ENCODE measurements around the gene DDX55. TPM values are rescaled to one million over a fixed set of nuclear protein-coding genes. Genes with fewer than 3 reads are reported as not detected.

The DDX55 gene
- total and polyA plus RNA-seq, 2 of the 4 experiments (the other 2 are of a cell fraction): 13.3 to 18.7 TPM

GRCh38 chr12:123621101-123621500 is 19.2 kb downstream of the DDX55 start:
- no peaks in the 10 kb centered on the region for H4K20me1 ChIP-seq (ENCODE audit: insufficient read depth, low read length)
- H2AFZ ChIP-seq (replicated peaks; ENCODE audit: low read length, poor library complexity): no peak overlapping the region
- intact Hi-C loops (cut with micrococcal nuclease): no loop called here
- no peak overlapping the region for H3K9ac ChIP-seq (ENCODE audit: low read depth, low read length)
- H3K9me1 ChIP-seq (ENCODE audit: insufficient read depth, low read length): no peaks in the 10 kb centered on the region
- H3K27ac ChIP-seq (ENCODE audit: insufficient read depth, low read length): no peak overlapping the region
- H2AK9ac ChIP-seq (replicated peaks; ENCODE audit: low read depth, low read length, poor library complexity): no peak overlapping the region
- no peaks in the 10 kb centered on the region for H3K27me3 ChIP-seq (ENCODE audit: control insufficient read depth, insufficient read depth, low read length)
- peaks cover 6 to 8% of the 10 kb centered on the region in 2 experiments; a peak in 2 of 4 replicates for H3K79me1 ChIP-seq (ENCODE audit: low read depth in 1 of 2, low read length in 2 of 2)
- no peak for DNase-seq
- no peak overlapping the region; the same call in 1 of the 2 replicates for H3K23ac ChIP-seq (ENCODE audit: low read depth, low read length)
- no peak overlapping the region for H4K91ac ChIP-seq (ENCODE audit: insufficient read depth, low read depth, low read length)
- H3K4me2 ChIP-seq (ENCODE audit: low read depth, low read length): no peak overlapping the region
- no peak overlapping the region for H3K4ac ChIP-seq (ENCODE audit: low read depth, low read length)
- in situ Hi-C loops (cut with MboI; ENCODE audit: low sequenced_read_pairs): loop anchor here (25.0 kb wide), 1 partner anchor 309 kb away; no protein-coding TSS in a partner anchor
- H2BK5ac ChIP-seq (ENCODE audit: low read depth, low read length, poor library complexity, severe bottlenecking): no peak overlapping the region
- dilution Hi-C loops (cut with HindIII; ENCODE audit: low sequenced_read_pairs, unreplicated experiment): no loop called here
- no peak overlapping the region for H4K8ac ChIP-seq (ENCODE audit: low read depth in 2 of 2, low read length in 2 of 2)
- TF ChIP-seq RCOR1 (IDR thresholded peaks at IDR 0.05; ENCODE audit: insufficient replicate concordance, low read length) (no peak), NFE2L2 (IDR thresholded peaks at IDR 0.05; ENCODE audit: low read depth, low read length) (no peak), MAZ (IDR thresholded peaks at IDR 0.05; ENCODE audit: borderline replicate concordance, low read depth, low read length) (no peak), CEBPB (IDR thresholded peaks at IDR 0.05; ENCODE audit: low read depth, low read length) (no peak), MXI1 (IDR thresholded peaks at IDR 0.05; ENCODE audit: borderline replicate concordance, low read depth, low read length) (no peak), MAFK (IDR thresholded peaks at IDR 0.05; ENCODE audit: low read depth, low read length) (no peak), SMC3 (IDR thresholded peaks at IDR 0.05; ENCODE audit: low read depth, low read length) (no peak), CHD1 (IDR thresholded peaks at IDR 0.05; ENCODE audit: low read depth, low read length) (no peak), RFX5 (IDR thresholded peaks at IDR 0.05; ENCODE audit: low read depth, low read length) (no peak), RAD21 (IDR thresholded peaks at IDR 0.05; ENCODE audit: low read length) (no peak), CTCF (conservative IDR thresholded peaks at IDR 0.05; ENCODE audit: low read depth, low read length) (no peak), USF2 (IDR thresholded peaks at IDR 0.05; ENCODE audit: low read depth, low read length) (no peak), ELK1 (IDR thresholded peaks at IDR 0.05; ENCODE audit: borderline replicate concordance, low read depth, low read length) (no peak), FOS (IDR thresholded peaks at IDR 0.05; ENCODE audit: low read depth, low read length) (no peak), POLR2A (IDR thresholded peaks at IDR 0.05; ENCODE audit: low read depth, low read length) (no peak)
- CTCF ChIA-PET: no interaction called here
- H4K5ac ChIP-seq (ENCODE audit: low read depth, low read length): no peak overlapping the region
- H2BK120ac ChIP-seq (ENCODE audit: low read depth, low read length): no peak overlapping the region
- 90% methylated on average over 2 of the region's 8 CpGs; no CpG with 5 or more reads in 1 of the 2 experiments for WGBS, 2 experiments (ENCODE audit: extremely low coverage in 2 of 2, insufficient read length in 1 of 2)
- no peak overlapping the region for H2BK15ac ChIP-seq (ENCODE audit: low read depth, low read length)
- H2AK5ac ChIP-seq (ENCODE audit: low read depth, low read length): no peak overlapping the region
- H3K9me3 ChIP-seq (ENCODE audit: control insufficient read depth, insufficient read depth, low read length): no peaks in the 10 kb centered on the region
- H3K18ac ChIP-seq (ENCODE audit: low read depth, low read length): no peak overlapping the region
- no peak overlapping the region for H2BK20ac ChIP-seq (ENCODE audit: low read depth, low read length)
- no peak overlapping the region for H3K56ac ChIP-seq (ENCODE audit: extremely low read depth, insufficient read depth, low read length)
- no peaks in the 10 kb centered on the region for H3K4me1 ChIP-seq (ENCODE audit: control insufficient read depth, insufficient read depth, low read length)
- H3K36me3 ChIP-seq (ENCODE audit: control insufficient read depth, insufficient read depth, low read length): peaks cover 54% of the 10 kb centered on the region
- H3K4me3 ChIP-seq (ENCODE audit: insufficient read depth, low read depth, low read length): no peak overlapping the region
- BruUV-seq (replicated peaks): TSS peak; percentile 89
- POLR2A ChIA-PET (ENCODE audit: unreplicated experiment): no interaction called here
- H3K14ac ChIP-seq (replicated peaks; ENCODE audit: low read depth, low read length): no peak overlapping the region
- no peak for ATAC-seq (ENCODE audit: low read depth)

All from IMR-90 (cell line).